Limb (tissue), 2 donors: ENCODE data around the gene ZNF385C.

Experiments
- DNase-seq, 2 donors: peaks; one replicate each; pipeline ENCODE4 v3.0.0-alpha.2; 2016; ENCODE audit errors: extremely low spot score in 2 of 2

ZNF385C gene

DNA sequence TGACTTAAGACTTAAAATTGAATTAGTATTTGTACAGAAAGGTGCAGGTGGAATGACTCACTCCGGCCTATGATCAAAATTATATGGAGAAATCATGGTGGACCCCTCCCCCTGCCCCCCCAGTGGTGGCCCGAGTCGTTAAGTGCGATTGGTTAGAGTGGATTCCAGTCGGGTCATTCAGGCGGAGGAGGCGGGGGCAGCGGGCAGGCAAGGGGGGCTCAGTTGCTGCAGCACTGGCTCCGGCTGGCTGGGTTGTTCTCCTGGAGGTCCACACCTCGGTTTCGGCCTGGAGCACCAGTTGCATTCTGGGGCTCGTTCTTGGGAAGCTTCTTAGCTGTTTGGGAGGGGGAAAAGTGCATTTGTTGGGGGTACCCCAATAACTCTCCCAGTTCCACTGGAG, 27.3 kb upstream of the ZNF385C start:
- DNase-seq: no peak

- DNase-seq: no peak
Measured at GRCh38 chr17:42124256-42124655, 26.0 kb upstream of the ZNF385C start.

- DNase-seq: peak; percentile 36 to 68
Measured at GRCh38 chr17:42122371-42123303, 24.4 kb upstream of the ZNF385C start, which contains the start of gene HSPB9. Gene HSPB9, plus strand, starts transcription at chr17:42122804. Its CDS starts 47 bp downstream, at chr17:42122851.

GRCh38 chr17:42120770-42121769, 22.8 kb upstream of the ZNF385C start, which contains the start of gene KAT2A:
Gene KAT2A, minus strand, starts transcription at chr17:42121367. Its CDS starts 63 bp downstream, at chr17:42121304.
- peak; percentile 80 to 91 for DNase-seq

DNA sequence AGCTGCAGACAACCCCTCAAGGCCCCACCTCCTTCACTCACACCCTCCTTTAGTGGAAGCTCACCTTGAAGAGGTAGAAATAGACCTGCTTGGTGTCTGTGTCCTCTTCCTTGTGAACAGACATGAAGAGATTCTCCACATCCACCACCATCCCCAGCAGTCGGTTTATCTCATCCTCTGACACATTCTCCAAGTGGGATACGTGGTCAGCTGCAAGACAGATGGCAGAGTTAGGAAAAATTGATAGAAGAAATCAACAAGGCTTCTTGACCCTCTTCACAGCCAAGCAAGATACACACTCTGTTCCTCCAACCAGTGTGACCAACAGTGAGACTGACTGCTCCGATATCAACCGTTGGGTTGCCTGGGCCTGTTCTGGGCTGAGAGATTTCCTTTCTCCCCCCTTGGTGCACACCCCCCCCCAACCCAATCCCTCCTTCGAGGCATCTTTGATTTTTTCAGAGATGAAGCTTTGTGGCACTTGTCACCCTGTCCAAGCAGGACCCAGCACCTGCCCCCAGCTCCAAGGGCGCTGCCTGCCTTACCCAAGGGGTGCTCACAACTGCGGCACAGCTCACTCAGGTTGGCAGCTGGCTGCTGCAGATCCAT, 22.0 kb upstream of the ZNF385C start:
- DNase-seq: no peak

- DNase-seq: no peak
Measured at GRCh38 chr17:42119301-42119700, 21.0 kb upstream of the ZNF385C start.

- no peak for DNase-seq
Measured at GRCh38 chr17:42118545-42118944, 20.3 kb upstream of the ZNF385C start.

- DNase-seq: no peak
Measured at GRCh38 chr17:42118126-42118510, 19.8 kb upstream of the ZNF385C start.

- DNase-seq: no peak
Measured at GRCh38 chr17:42117397-42118125, 19.3 kb upstream of the ZNF385C start.

- peak; percentile 84 to 85 for DNase-seq
Measured at GRCh38 chr17:42116705-42117396, 18.6 kb upstream of the ZNF385C start.

DNA sequence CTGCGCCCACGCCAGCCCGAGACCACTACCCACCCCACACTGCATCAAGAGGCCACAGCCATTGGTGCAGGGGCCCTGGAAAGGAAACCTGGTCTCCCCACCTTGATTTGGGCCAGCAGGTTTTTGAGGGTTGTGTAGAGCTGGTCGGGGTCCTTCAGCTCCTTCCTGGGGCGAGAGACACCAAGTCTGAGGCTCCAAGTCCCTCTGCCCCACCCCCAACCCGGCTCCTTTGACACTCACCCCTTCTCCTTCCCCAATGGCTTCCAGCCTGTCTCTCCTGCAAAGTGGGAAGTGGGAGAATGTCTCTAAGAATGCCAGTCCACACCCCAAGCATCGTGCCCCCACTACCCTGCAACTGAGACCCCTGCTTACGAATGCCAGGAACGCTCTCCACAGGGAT, 15.8 kb upstream of the ZNF385C start:
- DNase-seq: no peak

DNA sequence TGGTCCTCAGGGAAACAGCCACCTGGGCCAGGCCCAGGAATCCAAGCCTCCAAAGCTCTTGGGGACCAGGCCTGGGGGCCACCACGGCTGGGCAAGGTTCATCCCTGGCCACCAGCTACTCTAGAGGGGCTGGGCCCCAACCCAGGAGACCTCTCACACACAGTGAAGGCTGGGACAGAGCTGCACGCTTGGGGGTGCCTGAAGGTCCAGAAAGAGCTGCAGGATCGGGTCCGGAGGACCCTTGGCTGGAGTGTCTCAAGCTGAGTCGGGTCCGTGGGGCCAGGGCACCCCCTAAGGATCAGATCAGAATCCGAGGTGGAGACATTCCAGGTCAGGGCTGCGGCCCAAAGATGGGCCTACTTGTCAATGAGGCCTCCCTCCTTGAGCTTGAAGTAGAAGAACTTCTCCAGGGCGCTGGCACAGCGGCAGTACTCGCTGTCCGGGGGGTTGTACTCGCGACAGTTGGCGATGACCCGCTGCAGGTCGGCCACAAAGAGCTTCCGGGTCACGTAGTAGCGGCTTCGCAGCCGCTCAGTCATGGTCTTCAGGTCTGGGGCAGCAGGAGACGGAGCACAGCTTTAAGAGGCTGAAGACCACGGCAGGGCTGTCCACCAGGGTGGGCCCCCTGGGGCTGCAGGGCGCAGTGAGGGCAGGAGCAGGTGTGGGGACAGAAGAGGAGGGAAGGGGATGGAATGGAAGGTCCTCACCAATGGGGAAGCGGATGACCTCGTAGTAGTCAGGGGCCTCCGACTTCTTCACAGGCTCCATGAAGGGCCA, 15.2 kb upstream of the ZNF385C start:
- DNase-seq: no peak

GRCh38 chr17:42112552-42113176, 14.4 kb upstream of the ZNF385C start, which contains the start of gene DHX58:
Gene DHX58, minus strand, starts transcription at chr17:42112714. Its CDS starts 822 bp downstream, at chr17:42111892.
- DNase-seq: peak; percentile 62 to 82

- DNase-seq: no peak
Measured at GRCh38 chr17:42111871-42112551, 13.7 kb upstream of the ZNF385C start.

DNA sequence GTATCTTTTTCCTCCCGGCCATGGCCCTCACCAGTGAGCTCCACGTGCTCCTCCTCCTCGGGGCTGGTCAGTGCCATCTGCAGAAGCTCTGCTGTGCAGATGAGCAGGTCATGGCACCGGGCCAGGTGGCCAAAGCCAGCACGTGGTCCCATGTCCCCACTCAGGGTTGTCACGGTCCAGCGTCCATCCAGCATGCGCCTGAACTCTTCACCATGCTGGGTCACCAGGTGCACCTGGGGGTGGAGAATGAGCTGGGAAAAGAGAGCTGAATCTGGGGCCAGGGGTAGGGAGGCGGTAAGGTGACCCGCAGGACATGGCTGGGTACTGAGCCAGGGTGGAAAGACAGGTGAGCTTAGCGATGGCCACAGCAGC, 13.0 kb upstream of the ZNF385C start:
- DNase-seq: no peak

- DNase-seq: no peak
Measured at GRCh38 chr17:42110301-42111264, 12.3 kb upstream of the ZNF385C start.

- no peak for DNase-seq
Measured at GRCh38 chr17:42109086-42109485, 10.8 kb upstream of the ZNF385C start.
